Measurements from ENCODE around the gene REEP5.
"Not testable (repeated sequence)": the region's sequence is repeated elsewhere in the genome, so short reads cannot be mapped to it uniquely, and the experiment has no call there.

Gene REEP5

DNA sequence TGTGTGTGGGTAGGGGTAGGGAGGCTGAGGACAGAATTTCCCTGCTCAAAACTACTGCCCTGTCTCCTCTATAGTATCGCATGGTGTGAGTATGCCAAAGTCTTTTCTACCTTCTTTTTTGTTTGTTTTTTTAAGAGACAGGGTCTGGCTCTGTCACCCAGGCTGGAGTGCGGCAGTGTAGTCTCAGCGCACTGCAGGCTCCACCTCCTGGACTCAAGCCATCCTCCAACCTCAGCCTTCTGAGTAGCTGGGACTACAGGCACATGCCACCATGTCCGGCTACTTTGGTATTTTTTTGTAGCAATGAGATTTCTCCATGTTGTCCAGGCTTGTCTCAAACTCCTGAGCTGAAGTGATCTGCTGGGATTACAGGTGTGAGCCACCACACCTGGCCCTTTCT is 58.5 kb downstream of the REEP5 start:
- TF ChIP-seq MYC (IDR thresholded peaks at IDR 0.05; ENCODE audit: low read depth, low read length) (no peak), POLR2A (IDR thresholded peaks at IDR 0.05; ENCODE audit: extremely low read depth, insufficient read length) (no peak)
- TF ChIP-seq, protein P1, sequence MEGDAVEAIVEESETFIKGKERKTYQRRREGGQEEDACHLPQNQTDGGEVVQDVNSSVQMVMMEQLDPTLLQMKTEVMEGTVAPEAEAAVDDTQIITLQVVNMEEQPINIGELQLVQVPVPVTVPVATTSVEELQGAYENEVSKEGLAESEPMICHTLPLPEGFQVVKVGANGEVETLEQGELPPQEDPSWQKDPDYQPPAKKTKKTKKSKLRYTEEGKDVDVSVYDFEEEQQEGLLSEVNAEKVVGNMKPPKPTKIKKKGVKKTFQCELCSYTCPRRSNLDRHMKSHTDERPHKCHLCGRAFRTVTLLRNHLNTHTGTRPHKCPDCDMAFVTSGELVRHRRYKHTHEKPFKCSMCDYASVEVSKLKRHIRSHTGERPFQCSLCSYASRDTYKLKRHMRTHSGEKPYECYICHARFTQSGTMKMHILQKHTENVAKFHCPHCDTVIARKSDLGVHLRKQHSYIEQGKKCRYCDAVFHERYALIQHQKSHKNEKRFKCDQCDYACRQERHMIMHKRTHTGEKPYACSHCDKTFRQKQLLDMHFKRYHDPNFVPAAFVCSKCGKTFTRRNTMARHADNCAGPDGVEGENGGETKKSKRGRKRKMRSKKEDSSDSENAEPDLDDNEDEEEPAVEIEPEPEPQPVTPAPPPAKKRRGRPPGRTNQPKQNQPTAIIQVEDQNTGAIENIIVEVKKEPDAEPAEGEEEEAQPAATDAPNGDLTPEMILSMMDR (IDR thresholded peaks at IDR 0.05; ENCODE audit: low read depth, low read length) = no peak
- TF ChIP-seq, protein P2, sequence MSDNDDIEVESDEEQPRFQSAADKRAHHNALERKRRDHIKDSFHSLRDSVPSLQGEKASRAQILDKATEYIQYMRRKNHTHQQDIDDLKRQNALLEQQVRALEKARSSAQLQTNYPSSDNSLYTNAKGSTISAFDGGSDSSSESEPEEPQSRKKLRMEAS (IDR thresholded peaks at IDR 0.05; ENCODE audit: low read depth, low read length) = no peak
- no peak for DNase-seq (ENCODE audit: low read depth)
- peak overlapping the region; percentile 99 for H3K4me3 ChIP-seq (ENCODE audit: low read depth, low read length)

DNA sequence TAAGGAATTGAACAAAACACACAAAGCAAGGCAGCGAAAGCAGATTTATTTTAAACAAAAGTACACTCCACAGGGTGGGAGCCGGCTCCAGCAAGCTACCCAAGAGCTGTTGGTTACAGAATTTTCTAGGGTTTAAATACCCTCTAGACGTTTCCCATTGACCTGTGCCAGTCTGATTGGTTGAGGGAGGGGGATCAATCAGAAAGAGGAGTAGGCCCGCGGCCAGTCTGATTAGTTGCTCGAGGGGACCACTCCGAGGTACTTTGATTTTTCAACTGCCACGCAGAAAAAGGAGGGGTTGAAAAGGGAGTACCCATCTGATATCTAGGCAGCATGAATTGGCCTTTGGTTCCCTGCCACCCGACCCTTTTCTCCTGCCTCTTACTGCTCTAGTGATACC is 59.9 kb downstream of the REEP5 start:
- DNase-seq (ENCODE audit: low read depth) = no peak
- TF ChIP-seq MYC (IDR thresholded peaks at IDR 0.05; ENCODE audit: low read depth, low read length) = no peak
- TF ChIP-seq, protein P2 (IDR thresholded peaks at IDR 0.05; ENCODE audit: low read depth, low read length) = no peak
- TF ChIP-seq, protein P1 (IDR thresholded peaks at IDR 0.05; ENCODE audit: low read depth, low read length) = no peak
- TF ChIP-seq POLR2A (IDR thresholded peaks at IDR 0.05; ENCODE audit: extremely low read depth, insufficient read length) = no peak
- H3K4me3 ChIP-seq (ENCODE audit: low read depth, low read length) = peak overlapping the region; percentile 99

DNA sequence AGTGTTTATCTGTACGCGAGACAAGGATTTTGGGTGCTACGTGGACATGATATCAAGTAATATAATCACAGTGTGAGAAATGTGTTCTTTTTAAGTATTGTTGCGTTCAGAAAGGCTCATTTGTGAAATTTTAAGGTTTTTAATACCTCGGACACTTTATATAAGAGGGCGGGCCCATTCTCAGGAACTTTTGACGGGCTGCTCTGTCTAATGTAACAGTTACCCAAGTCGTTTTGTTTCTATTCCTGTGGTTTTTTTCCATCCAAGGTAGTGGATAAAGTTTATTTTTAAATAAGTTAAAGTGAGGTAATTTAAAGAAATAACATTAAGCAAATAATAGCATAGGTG is 60.4 kb downstream of the REEP5 start:
- no peak for DNase-seq (ENCODE audit: low read depth)
- TF ChIP-seq, protein P2 (IDR thresholded peaks at IDR 0.05; ENCODE audit: low read depth, low read length) = no peak
- TF ChIP-seq POLR2A (IDR thresholded peaks at IDR 0.05; ENCODE audit: extremely low read depth, insufficient read length) = no peak
- TF ChIP-seq, protein P1 (IDR thresholded peaks at IDR 0.05; ENCODE audit: low read depth, low read length) = no peak
- TF ChIP-seq MYC (IDR thresholded peaks at IDR 0.05; ENCODE audit: low read depth, low read length) = no peak
- H3K4me3 ChIP-seq (ENCODE audit: low read depth, low read length) = peak overlapping the region; percentile 99

DNA sequence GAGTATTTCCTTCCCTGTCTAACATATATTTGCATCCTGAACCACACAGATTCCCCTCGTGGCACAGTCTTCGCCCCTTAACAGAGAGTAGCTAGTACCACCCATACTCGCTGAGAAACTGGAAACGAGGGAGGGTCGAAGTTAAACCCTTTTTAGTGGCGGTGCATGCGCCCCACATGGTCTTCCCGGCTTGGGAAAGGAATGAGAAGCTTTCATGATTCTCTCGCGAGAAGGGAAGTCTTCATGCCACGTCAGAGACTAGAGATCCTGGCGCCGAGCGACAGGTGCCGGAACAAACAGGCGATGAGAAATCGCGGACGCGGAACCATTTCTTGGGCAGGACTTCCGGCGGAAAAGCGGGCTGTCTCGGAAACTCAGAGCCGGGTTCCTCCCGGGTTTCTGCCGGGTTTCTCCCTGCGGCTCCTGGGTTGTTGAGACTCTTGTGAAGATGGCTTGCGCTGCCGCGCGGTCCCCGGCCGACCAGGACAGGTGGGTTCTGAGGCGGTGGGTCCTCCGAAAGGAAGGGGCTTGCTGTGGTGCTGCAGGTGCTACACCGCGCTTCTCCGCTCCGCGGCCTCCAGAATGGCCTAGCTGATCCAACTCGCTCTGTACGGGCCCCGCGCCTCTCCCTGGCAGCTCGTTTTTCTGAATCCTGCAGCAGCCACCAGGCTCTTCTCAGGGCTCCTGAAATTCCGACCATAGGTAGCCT is 60.9 kb downstream of the REEP5 start, which contains the start of gene SRP19:
SRP19 (plus strand) TSS at position 359 of the 709 bp plus-strand sequence; CDS start at position 449, 90 bp downstream.
- peak; percentile 71 for TF ChIP-seq POLR2A (IDR thresholded peaks at IDR 0.05; ENCODE audit: extremely low read depth, insufficient read length)
- TF ChIP-seq MYC (IDR thresholded peaks at IDR 0.05; ENCODE audit: low read depth, low read length) = peak; percentile 94
- TF ChIP-seq, protein P1 (IDR thresholded peaks at IDR 0.05; ENCODE audit: low read depth, low read length) = no peak
- TF ChIP-seq, protein P2 (IDR thresholded peaks at IDR 0.05; ENCODE audit: low read depth, low read length) = peak; percentile 91
- peak; percentile 96 for DNase-seq (ENCODE audit: low read depth)
- H3K4me3 ChIP-seq (ENCODE audit: low read depth, low read length) = peak within 1 kb of the TSS; percentile 99

DNA sequence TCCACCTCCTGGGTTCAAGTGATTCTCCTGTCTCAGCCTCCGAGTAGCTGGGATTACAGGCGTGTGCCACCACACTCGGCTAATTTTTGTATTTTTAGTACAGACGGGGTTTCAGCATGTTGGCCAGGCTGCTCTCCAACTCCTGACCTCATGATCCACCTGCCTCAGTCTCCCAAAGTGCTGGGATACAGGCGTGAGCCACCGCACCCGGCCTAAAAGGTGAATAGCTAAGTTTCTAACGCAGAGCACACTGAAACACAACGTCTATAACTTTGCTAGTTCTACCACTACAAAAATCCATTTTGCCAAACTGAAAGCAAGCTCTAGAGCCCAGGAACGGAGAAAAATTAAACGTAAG is 61.5 kb downstream of the REEP5 start:
- DNase-seq (ENCODE audit: low read depth) = not testable (repeated sequence)
- H3K4me3 ChIP-seq (ENCODE audit: low read depth, low read length) = peak overlapping the region; percentile 99

DNA sequence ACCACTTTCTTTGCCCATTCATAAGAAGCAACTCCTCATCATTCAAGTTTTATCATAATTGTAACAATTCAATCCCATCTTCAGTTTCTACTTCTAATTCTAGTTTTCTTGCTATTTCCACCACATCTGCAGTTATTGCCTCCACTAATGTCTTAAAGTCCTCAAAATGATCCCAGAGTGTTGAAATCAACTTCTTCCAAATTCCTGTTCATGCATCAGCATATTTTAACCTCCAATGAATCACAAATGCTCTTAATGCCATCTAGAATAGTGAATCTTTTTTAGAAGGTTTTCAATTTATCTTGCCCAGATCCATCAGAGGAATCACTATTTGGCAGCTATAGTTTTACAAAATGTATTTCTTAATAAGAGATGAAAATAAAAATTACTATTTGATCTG is 64.2 kb downstream of the REEP5 start:
- H3K4me3 ChIP-seq (ENCODE audit: low read depth, low read length) = no peak overlapping the region
- DNase-seq (ENCODE audit: low read depth) = no peak
- TF ChIP-seq, protein P2 (IDR thresholded peaks at IDR 0.05; ENCODE audit: low read depth, low read length) = no peak
- TF ChIP-seq MYC (IDR thresholded peaks at IDR 0.05; ENCODE audit: low read depth, low read length) (no peak), POLR2A (IDR thresholded peaks at IDR 0.05; ENCODE audit: extremely low read depth, insufficient read length) (no peak)
- TF ChIP-seq, protein P1 (IDR thresholded peaks at IDR 0.05; ENCODE audit: low read depth, low read length) = no peak

All from NB4 (cell line).